Lower leg skin (tissue), 3 donors: ENCODE results near the gene SERPINA1.

Experiments
- CTCF ChIP-seq, 3 donors: fragments of 450-650 bp; IDR thresholded peaks; one replicate each; pipeline ENCODE4 v1.5.1; 2016; ENCODE audit warnings: antibody characterized with exemption in 3 of 3, mild to moderate bottlenecking in 3 of 3, moderate library complexity in 2 of 3
- POLR2A ChIP-seq, 2 donors: fragments of 450-650 bp; IDR thresholded peaks; one replicate each; pipeline ENCODE4 v1.6.1; 2016 to 2017; ENCODE audit warnings: antibody characterized with exemption in 2 of 2, mild to moderate bottlenecking in 1 of 2, moderate library complexity in 1 of 2

DNA sequence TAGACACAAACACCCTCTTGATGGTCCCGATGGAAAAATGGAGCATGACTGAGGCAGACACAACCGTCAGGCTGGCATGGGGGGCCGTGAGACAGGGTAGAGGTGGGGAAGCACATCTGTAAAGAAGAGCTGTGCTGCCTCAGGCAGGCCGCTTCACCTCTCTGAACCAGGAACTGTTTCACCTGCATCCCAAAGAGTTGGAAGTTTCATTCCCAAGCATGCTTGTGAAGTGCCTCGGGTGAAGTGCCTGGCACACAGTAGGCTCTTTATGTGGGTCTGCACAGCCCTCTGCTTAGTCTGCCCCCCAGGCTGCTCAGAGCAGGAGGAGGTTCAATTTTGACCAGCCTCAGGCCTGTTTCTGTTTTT is 685 bp upstream of the SERPINA1 start:
- TF ChIP-seq CTCF (IDR thresholded peaks at IDR 0.05) (no peak), POLR2A (IDR thresholded peaks at IDR 0.05) (no peak)
